Hepatocyte (in vitro differentiated cells): Measurements from ENCODE around the gene MRPL33. TPM values are rescaled to one million over a fixed set of nuclear protein-coding genes. Genes with fewer than 3 reads are reported as not detected.
"Not testable (repeated sequence)": the region's sequence is repeated elsewhere in the genome, so short reads cannot be mapped to it uniquely, and the experiment has no call there.

Experiments
- DNase-seq: peaks from one replicate; pipeline ENCODE4 v3.0.0-alpha.2; 2016; ENCODE audit warnings: low spot score
- H2AFZ ChIP-seq: fragments of 200-600 bp; sonication (generic); 2 replicates; pipeline ENCODE4 v1.6.0; 2016; ENCODE audit warnings: antibody characterized with exemption, mild to moderate bottlenecking
- H3K27ac ChIP-seq: fragments of 200-600 bp; sonication (generic); 2 replicates; pipeline ENCODE4 v1.5.1; 2016; ENCODE audit warnings: mild to moderate bottlenecking
- H3K27me3 ChIP-seq: fragments of 200-600 bp; sonication (generic); 2 replicates; pipeline ENCODE4 v1.6.1; 2016
- H3K36me3 ChIP-seq: fragments of 200-600 bp; sonication (generic); replicated peaks from 2 replicates; pipeline ENCODE4 v1.5.1; 2016; ENCODE audit warnings: low read depth; ENCODE audit not compliant: insufficient read depth
- H3K4me1 ChIP-seq: fragments of 200-600 bp; sonication (generic); 2 replicates; pipeline ENCODE4 v1.5.1; 2016; ENCODE audit warnings: mild to moderate bottlenecking, moderate library complexity; ENCODE audit not compliant: insufficient read depth
- H3K4me2 ChIP-seq: fragments of 200-600 bp; sonication (generic); 2 replicates; pipeline ENCODE4 v1.6.0; 2016
- H3K4me3 ChIP-seq: fragments of 200-600 bp; sonication (generic); 2 replicates; pipeline ENCODE4 v1.5.1; 2016; ENCODE audit warnings: mild to moderate bottlenecking
- H3K79me2 ChIP-seq: fragments of 200-600 bp; sonication (generic); 2 replicates; pipeline ENCODE4 v1.6.0; 2017; ENCODE audit warnings: mild to moderate bottlenecking
- H3K9me2 ChIP-seq: fragments of 200-600 bp; sonication (generic); replicated peaks from 2 replicates; pipeline ENCODE4 v1.6.0; 2017; ENCODE audit warnings: mild to moderate bottlenecking; ENCODE audit not compliant: insufficient read depth
- H3K9me3 ChIP-seq: fragments of 200-600 bp; sonication (generic); 2 replicates; pipeline ENCODE4 v1.5.1; 2016; ENCODE audit warnings: low read depth, mild to moderate bottlenecking
- H4K20me1 ChIP-seq: fragments of 200-600 bp; sonication (generic); 2 replicates; pipeline ENCODE4 v1.6.0; 2016; ENCODE audit warnings: mild to moderate bottlenecking; ENCODE audit not compliant: insufficient read depth, poor library complexity, severe bottlenecking
- CTCF ChIP-seq: fragments of 200-600 bp; sonication (generic); IDR thresholded peaks from 2 replicates; pipeline ENCODE4 v1.5.1; 2016; ENCODE audit warnings: antibody characterized with exemption, mild to moderate bottlenecking; ENCODE audit not compliant: poor library complexity
- EZH2 ChIP-seq: fragments of 200-600 bp; sonication (generic); IDR thresholded peaks from 2 replicates; pipeline ENCODE4 v1.6.1; 2016; ENCODE audit warnings: antibody characterized with exemption, mild to moderate bottlenecking, borderline replicate concordance
- EZH2phosphoT487 ChIP-seq: fragments of 200-600 bp; sonication (generic); IDR thresholded peaks from one replicate; pipeline ENCODE4 v1.6.1; 2018; ENCODE audit warnings: antibody characterized with exemption, mild to moderate bottlenecking, low read depth, moderate library complexity; ENCODE audit not compliant: unreplicated experiment, severe bottlenecking
- WGBS: methylation state at CpG from one replicate; pipeline ENCODE4 v1.1.6; 2016; ENCODE audit warnings: low lambda C conversion rate; ENCODE audit errors: missing lambda C conversion rate; 5-methylcytosine and 5-hydroxymethylcytosine counted together
- polyA plus RNA-seq: library from polyadenylated mRNA; unstranded; fragments of >200 nt; fragmentation: Nextera tagmentation; extraction: Ambion mirVana; gene quantifications from 2 replicates; pipeline ENCODE4 v1.2.1, GENCODE V29; 2016
- total RNA-seq: library from RNA; depleted of rRNA; stranded (reverse); fragments of >200 nt; gene quantifications from 2 replicates; pipeline ENCODE4 v1.2.3, GENCODE V29; 2014

The MRPL33 gene
- total and polyA plus RNA-seq, 2 experiments from 2014 or later, result 148 to 311 TPM

GRCh38 chr2:27756544-27757498, 14.7 kb upstream of the MRPL33 start:
- Histone ChIP-seq H3K9me2 (no peaks in the 10 kb centered on the region), H3K36me3 (no peaks in the 10 kb centered on the region), H3K4me2 (no peak overlapping the region), H3K27ac (no peak overlapping the region), H3K4me1 (peaks cover 19% of the 10 kb centered on the region), H3K9me3 (no peaks in the 10 kb centered on the region), H3K4me3 (no peak overlapping the region), H3K27me3 (no peaks in the 10 kb centered on the region), H3K79me2 (peaks cover 53% of the 10 kb centered on the region), H2AFZ (no peak overlapping the region), H4K20me1 (no peaks in the 10 kb centered on the region)
- no peak for DNase-seq
- no peak for TF ChIP-seq CTCF
- TF ChIP-seq EZH2phosphoT487, result no peak
- no peak for TF ChIP-seq EZH2
- 85% methylated on average over 8 of the region's 8 CpGs for WGBS

GRCh38 chr2:27762951-27763906, 8.3 kb upstream of the MRPL33 start:
- no peaks in the 10 kb centered on the region for H3K27me3 ChIP-seq
- no peaks in the 10 kb centered on the region for H3K36me3 ChIP-seq
- H4K20me1 ChIP-seq, result no peaks in the 10 kb centered on the region
- no peak overlapping the region for H2AFZ ChIP-seq
- H3K4me3 ChIP-seq, result no peak overlapping the region
- peak overlapping the region; percentile 37 for H3K4me2 ChIP-seq
- H3K9me3 ChIP-seq, result no peaks in the 10 kb centered on the region
- WGBS, result 75% methylated on average over 3 of the region's 3 CpGs
- H3K79me2 ChIP-seq, result peaks cover 20% of the 10 kb centered on the region
- DNase-seq, result no peak
- TF ChIP-seq EZH2phosphoT487, result no peak
- TF ChIP-seq EZH2, result no peak
- TF ChIP-seq CTCF, result no peak
- no peaks in the 10 kb centered on the region for H3K9me2 ChIP-seq
- H3K4me1 ChIP-seq, result peaks cover 12% of the 10 kb centered on the region
- H3K27ac ChIP-seq, result peak overlapping the region; percentile 80

- no peak for TF ChIP-seq EZH2phosphoT487
- Histone ChIP-seq H3K27ac (peak overlapping the region; percentile 32), H3K9me2 (no peaks in the 10 kb centered on the region), H3K36me3 (no peaks in the 10 kb centered on the region), H3K79me2 (peaks cover 14% of the 10 kb centered on the region), H3K4me1 (peaks cover 12% of the 10 kb centered on the region), H4K20me1 (no peaks in the 10 kb centered on the region), H3K27me3 (no peaks in the 10 kb centered on the region), H2AFZ (no peak overlapping the region), H3K9me3 (no peaks in the 10 kb centered on the region), H3K4me2 (no peak overlapping the region), H3K4me3 (no peak overlapping the region)
- WGBS, result 90% methylated on average over 7 of the region's 7 CpGs
- no peak for DNase-seq
Measured at GRCh38 chr2:27763907-27764267, 7.6 kb upstream of the MRPL33 start.

- not testable (repeated sequence) for H3K9me2 ChIP-seq, H3K27ac ChIP-seq, H4K20me1 ChIP-seq, H3K9me3 ChIP-seq, H3K36me3 ChIP-seq, H3K4me3 ChIP-seq, H3K27me3 ChIP-seq, DNase-seq, H2AFZ ChIP-seq, H3K4me2 ChIP-seq
- WGBS, result 95% methylated on average over 3 of the region's 3 CpGs
- Histone ChIP-seq H3K4me1 (peaks cover 12% of the 10 kb centered on the region), H3K79me2 (peaks cover 11% of the 10 kb centered on the region)
Measured at GRCh38 chr2:27764526-27764925, 7.0 kb upstream of the MRPL33 start.
